Progenitor cell of endocrine pancreas (in vitro differentiated cells): Measurements from ENCODE around the gene FBXL7. TPM values are rescaled to one million over a fixed set of nuclear protein-coding genes. Genes with fewer than 3 reads are reported as not detected.

Source experiments
- DNase-seq: peaks from one replicate; pipeline ENCODE4 v3.0.0; 2021; ENCODE audit warnings: low spot score; ENCODE audit not compliant: unreplicated experiment
- H3K27ac Mint-ChIP-seq: 2 replicates; pipeline ENCODE4 v1.8.0; 2021; ENCODE audit warnings: mild to moderate bottlenecking, moderate library complexity, mixed read lengths
- H3K27me3 Mint-ChIP-seq: 2 replicates; pipeline ENCODE4 v1.8.0; 2021; ENCODE audit warnings: mixed read lengths
- H3K36me3 Mint-ChIP-seq: 2 replicates; pipeline ENCODE4 v1.8.0; 2022; ENCODE audit warnings: mixed read lengths; ENCODE audit not compliant: insufficient read depth
- H3K4me1 Mint-ChIP-seq: 2 replicates; pipeline ENCODE4 v1.8.0; 2021; ENCODE audit warnings: low read depth, mixed read lengths
- H3K4me3 Mint-ChIP-seq: 2 replicates; pipeline ENCODE4 v1.8.0; 2021; ENCODE audit warnings: low read depth, mild to moderate bottlenecking, moderate library complexity, mixed read lengths
- H3K9me3 Mint-ChIP-seq: 2 replicates; pipeline ENCODE4 v1.8.0; 2021; ENCODE audit warnings: low read depth, mixed read lengths
- CTCF ChIP-seq: fragments of 200-600 bp; sonication (generic); IDR thresholded peaks from one replicate; pipeline ENCODE4 v1.5.0; 2021; ENCODE audit warnings: antibody characterized with exemption, mild to moderate bottlenecking; ENCODE audit not compliant: unreplicated experiment
- total RNA-seq: library from RNA; stranded (reverse); gene quantifications from 2 replicates; pipeline ENCODE4 v1.2.1, GENCODE V29; 2021

FBXL7 gene
- total RNA-seq, 1 donor from 2014 or later = 15.4 TPM

GRCh38 chr5:15936505-15937245, 436.7 kb downstream of the FBXL7 start:
- Mint-ChIP-seq H3K4me1 (peaks cover 5% of the 10 kb centered on the region), H3K27ac (no peak overlapping the region), H3K36me3 (peaks cover 27% of the 10 kb centered on the region), H3K9me3 (no peaks in the 10 kb centered on the region), H3K27me3 (no peaks in the 10 kb centered on the region), H3K4me3 (no peak overlapping the region)
- TF ChIP-seq CTCF = no peak
- DNase-seq = no peak

- Mint-ChIP-seq H3K4me1 (peaks cover 5% of the 10 kb centered on the region), H3K4me3 (no peak overlapping the region), H3K27ac (no peak overlapping the region)
These were observed 437.7 kb downstream of the FBXL7 start for GRCh38 chr5:15937708-15938107.

GRCh38 chr5:15938186-15938585, 438.2 kb downstream of the FBXL7 start:
- TF ChIP-seq CTCF = no peak
- H3K36me3 Mint-ChIP-seq = peaks cover 27% of the 10 kb centered on the region
- H3K27me3 Mint-ChIP-seq = no peaks in the 10 kb centered on the region
- H3K4me3 Mint-ChIP-seq = no peak overlapping the region
- no peak for DNase-seq
- peaks cover 4% of the 10 kb centered on the region for H3K4me1 Mint-ChIP-seq
- no peak overlapping the region for H3K27ac Mint-ChIP-seq
- no peaks in the 10 kb centered on the region for H3K9me3 Mint-ChIP-seq

More at GRCh38 chr5:15937708-15938107, 437.7 kb downstream of the FBXL7 start:
- Mint-ChIP-seq H3K27me3 (no peaks in the 10 kb centered on the region), H3K36me3 (peaks cover 27% of the 10 kb centered on the region), H3K9me3 (no peaks in the 10 kb centered on the region)
- TF ChIP-seq CTCF = no peak
- no peak for DNase-seq

GRCh38 chr5:15938961-15939360, 439.0 kb downstream of the FBXL7 start:
- Mint-ChIP-seq H3K27me3 (no peaks in the 10 kb centered on the region), H3K27ac (no peak overlapping the region), H3K4me3 (no peak overlapping the region)

GRCh38 chr5:15940905-15941304, 440.9 kb downstream of the FBXL7 start:
- no peak overlapping the region for H3K4me3 Mint-ChIP-seq
- H3K36me3 Mint-ChIP-seq = peaks cover 23% of the 10 kb centered on the region
- no peak for DNase-seq
- no peak overlapping the region for H3K27ac Mint-ChIP-seq
- H3K27me3 Mint-ChIP-seq = no peaks in the 10 kb centered on the region
- no peaks in the 10 kb centered on the region for H3K9me3 Mint-ChIP-seq
- TF ChIP-seq CTCF = no peak
- no peaks in the 10 kb centered on the region for H3K4me1 Mint-ChIP-seq

More at GRCh38 chr5:15938961-15939360, 439.0 kb downstream of the FBXL7 start:
- H3K9me3 Mint-ChIP-seq = no peaks in the 10 kb centered on the region
- DNase-seq = no peak
- no peaks in the 10 kb centered on the region for H3K4me1 Mint-ChIP-seq
- peaks cover 27% of the 10 kb centered on the region for H3K36me3 Mint-ChIP-seq
- TF ChIP-seq CTCF = no peak
